Right lung (tissue), 10 donors: ENCODE data around the gene ASB4. TPM values are rescaled to one million over a fixed set of nuclear protein-coding genes. Genes with fewer than 3 reads are reported as not detected.
A peak's percentile ranks its signal among the peaks of the same experiment; 100 is the strongest.
"Not testable (repeated sequence)": the region's sequence is repeated elsewhere in the genome, so short reads cannot be mapped to it uniquely, and the experiment has no call there.

Experiments used
- DNase-seq, 2 donors: peaks; one replicate each; pipeline ENCODE4 v3.0.0-alpha.2; 2013
- long read RNA-seq, 8 donors: transcript quantifications; one replicate each; lab custom pipeline, GENCODE V29; 2026
- polyA plus RNA-seq, 5 donors: library from polyadenylated mRNA; unstranded; fragments of 120-200 nt; gene quantifications; one replicate each; pipeline versions ENCODE4 v1.2.1 to v1.2.3, GENCODE V29; 2013; ENCODE audit warnings: inconsistent platforms in 1 of 5, low replicate concordance in 1 of 5; ENCODE audit not compliant: insufficient read length in 5 of 5, insufficient read depth in 1 of 5

ASB4 gene, protein sequence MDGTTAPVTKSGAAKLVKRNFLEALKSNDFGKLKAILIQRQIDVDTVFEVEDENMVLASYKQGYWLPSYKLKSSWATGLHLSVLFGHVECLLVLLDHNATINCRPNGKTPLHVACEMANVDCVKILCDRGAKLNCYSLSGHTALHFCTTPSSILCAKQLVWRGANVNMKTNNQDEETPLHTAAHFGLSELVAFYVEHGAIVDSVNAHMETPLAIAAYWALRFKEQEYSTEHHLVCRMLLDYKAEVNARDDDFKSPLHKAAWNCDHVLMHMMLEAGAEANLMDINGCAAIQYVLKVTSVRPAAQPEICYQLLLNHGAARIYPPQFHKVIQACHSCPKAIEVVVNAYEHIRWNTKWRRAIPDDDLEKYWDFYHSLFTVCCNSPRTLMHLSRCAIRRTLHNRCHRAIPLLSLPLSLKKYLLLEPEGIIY
- 1 to 10 TPM in 3 of 5 donors, under 1 TPM in 2; 0.52 to 1.7 (median 1.3) TPM for polyA plus RNA-seq
- long read RNA-seq, donor 1: 0 reads
- long read RNA-seq, donor 2: 0 reads
- long read RNA-seq, donor 3: 0 reads
- long read RNA-seq, donor 4: 0 reads
- long read RNA-seq, donor 5: 0 reads
- long read RNA-seq, donor 6: 0 reads
- long read RNA-seq, donor 7: 0 reads
- long read RNA-seq, donor 8: 0 reads

DNA sequence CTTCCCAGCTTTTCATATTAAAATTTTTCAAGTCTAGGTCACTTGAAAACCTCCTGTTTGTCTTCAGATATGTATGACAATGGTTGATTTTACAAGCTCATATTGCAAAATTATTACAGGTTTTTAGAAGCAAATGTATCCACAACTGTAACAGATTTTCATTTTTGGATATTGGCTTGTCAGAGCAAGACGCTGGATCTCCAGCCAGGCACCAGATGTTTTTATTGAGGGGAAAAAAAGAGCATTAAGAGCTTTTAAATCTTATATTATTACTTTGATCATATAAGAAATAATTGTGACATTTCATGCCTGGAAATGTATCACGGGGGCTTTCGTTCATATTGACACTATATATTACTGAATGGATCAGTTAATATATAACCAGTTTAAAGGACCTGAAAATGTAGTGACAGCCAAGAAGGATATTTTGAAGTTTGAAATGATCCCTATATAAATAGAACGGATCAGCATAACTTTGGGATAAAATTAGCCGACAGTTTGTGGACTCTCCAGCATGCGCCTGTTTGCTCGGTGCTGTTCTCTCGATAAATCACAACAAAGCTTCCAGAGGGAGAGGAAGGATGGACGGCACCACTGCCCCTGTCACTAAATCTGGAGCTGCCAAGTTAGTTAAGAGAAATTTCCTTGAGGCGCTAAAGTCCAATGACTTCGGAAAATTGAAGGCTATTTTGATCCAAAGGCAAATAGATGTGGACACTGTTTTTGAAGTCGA is at the start of gene ASB4:
TSS of gene ASB4 (plus strand) at position 553 of the 733 bp plus-strand sequence. CDS start at position 582, 29 bp downstream.
- no peak for DNase-seq

DNA sequence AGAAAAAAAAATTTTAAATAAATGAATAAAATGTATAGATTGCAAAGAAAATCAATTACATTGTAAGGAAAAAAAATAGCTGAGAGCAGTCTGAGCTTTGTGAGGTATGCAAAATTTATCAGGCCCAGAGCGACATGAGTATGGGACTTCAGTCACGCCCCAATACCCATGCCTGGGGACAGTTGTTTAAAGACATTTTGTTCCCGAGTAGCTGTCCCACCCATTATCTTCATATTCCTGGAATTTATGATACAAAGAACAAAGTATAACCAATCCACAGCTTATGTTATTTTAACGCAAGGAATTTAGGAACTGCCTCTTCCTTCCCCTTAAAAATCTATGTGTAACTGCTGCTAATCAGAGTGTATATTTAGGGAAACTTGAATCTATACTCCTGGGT is 49.3 kb upstream of the ASB4 start:
- no peak for DNase-seq

DNA sequence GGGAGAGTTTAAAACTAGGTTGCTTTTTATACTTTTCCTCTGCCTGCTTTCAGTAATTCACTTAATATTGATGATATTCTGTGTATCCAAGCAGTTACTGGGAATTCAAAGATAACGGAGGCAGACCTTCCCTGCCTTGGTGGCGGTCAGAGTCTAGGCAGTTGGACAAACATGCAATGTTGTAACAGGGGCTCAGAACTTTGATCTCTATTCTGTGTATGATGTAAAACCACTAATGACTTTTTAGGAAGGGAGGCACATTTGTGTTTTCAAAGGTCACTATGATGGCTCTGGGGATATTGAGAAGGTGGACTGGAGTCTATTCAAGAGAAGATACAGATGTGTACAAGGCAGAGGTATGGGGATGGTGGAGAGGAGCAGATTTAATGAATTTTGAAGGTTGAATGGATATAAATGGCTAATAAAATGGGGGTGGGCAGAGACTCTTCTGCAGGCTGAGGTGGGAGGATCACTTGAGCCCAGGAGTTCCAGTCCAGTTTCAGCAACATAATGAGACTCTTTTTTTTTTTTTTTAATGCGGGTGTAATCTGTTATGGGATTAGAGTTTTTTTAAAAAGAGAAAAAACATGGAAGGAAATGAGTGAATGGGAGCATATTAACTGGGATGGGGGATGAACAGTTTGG is 45.2 kb upstream of the ASB4 start:
- no peak for DNase-seq

DNA sequence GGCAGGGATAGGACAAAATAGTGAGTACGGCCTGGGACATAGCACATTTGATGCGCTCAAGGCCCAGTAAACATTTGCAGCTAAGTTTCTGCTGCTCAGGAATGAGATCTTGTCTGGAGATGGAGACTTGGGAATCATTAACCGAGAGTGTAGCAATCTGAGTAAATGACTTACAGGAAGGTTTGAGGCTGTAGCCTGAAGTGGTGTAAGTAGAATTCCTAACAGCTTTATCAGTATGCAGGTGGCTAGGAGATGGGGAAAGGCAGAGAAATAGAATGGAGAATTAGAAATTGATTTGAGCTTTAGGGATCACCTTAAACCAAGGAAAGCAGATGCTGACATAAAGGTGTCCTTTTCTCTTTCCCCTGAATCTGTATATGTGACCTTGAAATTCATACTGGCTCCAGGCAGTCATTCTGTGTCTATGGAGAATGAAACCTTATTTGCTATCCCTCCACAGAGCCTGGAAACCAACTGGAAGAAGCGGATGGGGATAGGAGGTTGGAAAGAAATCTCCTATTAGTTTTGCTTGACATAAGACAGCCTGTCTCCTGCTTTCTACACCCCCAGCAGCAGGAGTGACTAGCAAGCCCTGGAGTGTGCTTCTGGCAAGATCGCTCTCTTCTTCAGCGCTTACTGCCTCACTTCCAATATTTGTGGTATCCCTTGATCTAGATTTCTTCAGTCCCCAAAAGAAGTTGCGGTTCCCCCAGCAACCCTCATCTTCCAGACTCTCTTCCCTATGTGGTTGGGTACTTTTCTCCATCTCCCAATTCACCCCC is 44.5 kb upstream of the ASB4 start:
- DNase-seq: peak in 1 of 2 donors; percentile 49

DNA sequence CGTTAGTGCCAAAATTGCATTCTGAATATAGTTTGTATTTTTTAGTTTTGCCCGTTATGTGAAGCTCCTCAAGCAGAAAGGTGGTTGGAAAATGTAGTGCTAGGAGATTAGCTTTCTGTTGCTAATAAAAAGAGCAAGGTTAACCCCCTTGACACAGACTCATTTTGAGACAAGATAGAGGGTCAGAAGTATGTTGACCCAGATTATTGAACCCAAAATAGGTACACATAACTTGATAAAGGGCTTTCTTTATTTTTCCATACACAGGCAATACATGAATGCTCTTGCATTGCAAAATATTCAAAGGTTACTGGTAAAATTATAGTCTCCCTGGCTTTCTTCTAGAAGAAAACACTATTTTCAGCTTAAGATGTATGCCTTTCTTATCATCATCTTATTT is 40.9 kb upstream of the ASB4 start:
- no peak for DNase-seq

DNA sequence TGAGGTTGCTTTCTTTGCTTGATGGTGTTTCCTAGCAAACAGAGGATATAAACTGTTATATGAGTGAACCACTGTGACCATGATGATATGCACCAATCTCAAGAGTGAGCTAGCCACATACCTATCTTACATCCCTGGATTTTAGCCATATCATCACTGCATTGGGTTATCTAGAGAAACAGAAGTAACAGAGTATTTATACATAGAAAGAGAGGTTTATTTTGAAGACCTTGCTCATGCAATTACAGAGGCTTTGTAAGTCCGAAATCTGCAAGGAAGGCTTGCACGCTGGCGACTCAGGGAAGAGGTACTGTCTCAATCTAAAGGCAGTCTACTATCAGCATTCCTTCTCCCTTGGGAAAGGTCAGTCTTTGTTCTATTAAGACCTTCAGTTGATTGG is 39.1 kb upstream of the ASB4 start:
- DNase-seq: no peak

DNA sequence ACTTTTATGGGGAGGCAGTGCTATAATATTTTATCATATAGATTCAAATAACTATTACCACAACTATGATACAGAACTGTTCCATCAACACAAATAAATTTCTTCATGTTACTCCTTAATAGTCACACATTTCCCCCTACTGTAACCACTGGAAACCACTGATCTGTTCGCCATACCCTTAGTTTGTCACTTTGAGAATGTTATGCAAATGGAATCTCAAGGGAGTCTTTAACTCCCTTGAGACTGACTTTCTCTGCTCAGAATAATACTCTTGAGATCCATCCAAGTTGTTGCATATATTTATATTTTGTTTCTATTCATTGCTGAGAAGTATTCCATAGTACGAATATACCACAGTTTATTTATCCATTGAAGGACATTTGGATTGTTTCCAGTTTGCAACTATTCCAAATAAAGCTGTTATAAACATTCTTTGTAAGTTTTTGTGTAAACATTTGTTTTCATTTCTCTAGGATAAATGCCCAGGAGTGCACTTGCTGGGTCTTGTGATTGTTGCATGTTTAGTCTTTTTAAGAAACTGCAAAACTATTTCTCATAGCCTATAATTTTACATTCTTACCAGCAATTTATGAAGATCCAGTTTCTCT is 31.2 kb upstream of the ASB4 start:
- no peak for DNase-seq

DNA sequence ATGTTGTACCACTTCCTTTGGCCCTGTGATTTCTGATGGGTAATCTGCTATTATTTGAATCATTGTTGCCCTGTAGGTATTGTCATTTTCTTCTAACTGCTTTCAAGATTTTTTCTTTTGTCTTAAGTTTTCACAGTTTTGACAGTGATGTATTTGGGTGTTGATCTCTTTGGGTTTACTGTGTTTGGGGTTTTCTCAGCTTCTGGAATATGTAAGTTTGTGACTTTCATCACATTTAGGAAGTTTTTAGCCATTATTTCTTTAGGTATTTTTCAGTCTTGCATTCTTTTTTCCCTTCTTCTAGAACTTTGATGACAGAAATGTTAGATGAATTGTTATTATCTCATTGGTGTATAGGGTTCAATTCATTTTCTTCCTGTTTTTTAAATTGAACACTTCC is 27.8 kb upstream of the ASB4 start:
- no peak for DNase-seq

DNA sequence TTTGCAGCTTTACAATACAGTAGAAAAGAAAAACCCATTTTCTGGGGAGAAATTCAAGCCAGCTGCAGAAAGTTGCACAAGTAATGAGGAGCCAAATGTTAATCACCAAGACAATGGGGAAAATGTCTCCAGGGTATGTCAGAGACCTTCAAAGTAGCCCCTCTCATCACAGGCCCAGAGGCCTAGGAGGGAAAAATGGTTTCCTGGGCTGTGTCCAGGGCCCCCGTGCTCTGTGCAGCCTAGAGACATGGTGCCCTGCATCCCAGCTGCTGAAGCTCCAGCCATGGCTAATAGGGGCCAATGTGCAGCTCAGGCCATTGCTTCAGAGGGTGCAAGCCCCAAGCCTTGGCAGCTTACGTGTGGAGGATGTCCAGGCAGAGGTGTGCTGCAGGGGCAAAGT is 25.1 kb upstream of the ASB4 start:
- DNase-seq: not testable (repeated sequence)

DNA sequence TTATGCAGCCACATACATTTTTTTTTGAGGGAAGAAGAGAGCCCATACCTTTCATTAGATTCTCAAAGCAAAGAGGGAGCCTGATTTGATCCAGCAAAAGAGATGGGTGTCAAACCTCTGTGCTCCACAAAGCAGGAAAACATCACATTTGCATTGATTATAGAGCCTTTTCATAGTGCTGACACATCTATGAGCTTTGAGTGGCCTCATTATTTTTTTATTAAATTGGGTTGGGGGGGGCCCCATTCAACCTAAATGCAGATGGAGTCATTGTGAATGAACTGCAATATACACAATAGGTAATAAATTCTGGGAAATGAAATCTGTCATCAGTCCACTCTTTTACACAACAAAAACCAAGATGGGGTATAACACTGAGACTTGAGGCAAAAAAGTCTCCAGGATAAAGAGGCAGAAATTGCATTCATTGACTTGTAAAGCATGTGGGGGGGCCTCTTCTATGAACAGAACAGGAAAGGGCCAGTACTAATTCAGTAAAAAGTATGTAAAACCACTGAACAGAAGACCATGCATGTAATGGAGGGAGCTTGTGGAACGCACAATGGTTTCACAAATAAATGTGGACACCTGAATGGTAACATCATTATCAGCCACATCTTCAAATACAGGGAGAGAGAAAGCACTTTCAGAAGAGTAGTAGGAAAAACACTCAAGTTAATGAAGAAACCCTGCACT is 17.7 kb upstream of the ASB4 start:
- DNase-seq: no peak

DNA sequence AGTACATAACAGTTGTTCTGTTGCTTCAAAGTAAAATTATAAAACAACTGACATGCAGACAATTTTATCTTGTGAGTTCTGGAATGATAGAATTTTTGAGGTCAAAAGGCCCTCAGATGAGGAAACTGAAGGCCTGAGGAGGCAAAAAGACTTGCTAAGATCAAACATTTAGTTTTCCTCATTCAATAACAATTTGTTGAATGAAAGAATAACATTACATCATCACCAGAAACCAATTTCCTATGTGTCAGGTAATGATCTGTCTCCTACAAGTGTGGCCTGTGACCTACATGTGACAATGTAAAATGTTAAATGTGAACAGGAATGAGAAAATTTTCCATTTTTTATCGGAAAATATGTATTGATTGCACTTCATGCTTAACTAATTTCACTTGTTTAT is 16.6 kb upstream of the ASB4 start:
- DNase-seq: no peak

DNA sequence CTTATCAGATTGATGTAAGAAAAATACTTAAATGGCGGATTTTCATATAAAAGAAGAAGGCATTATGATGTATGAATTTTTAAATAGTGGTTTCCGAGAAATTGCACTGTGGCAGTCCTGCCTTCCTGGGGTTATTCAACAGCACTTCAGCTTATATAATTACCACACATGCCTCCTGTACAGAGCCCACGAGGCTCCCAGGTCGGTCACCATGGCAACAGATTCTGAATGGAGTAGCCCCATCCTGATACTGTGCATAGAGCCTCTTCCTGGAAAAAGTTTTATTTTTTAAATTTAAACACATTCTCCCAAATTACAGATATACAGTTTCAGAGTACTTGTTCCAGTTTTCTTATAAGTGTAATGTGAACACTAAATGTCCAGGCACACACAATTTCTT is 15.9 kb upstream of the ASB4 start:
- DNase-seq: no peak

DNA sequence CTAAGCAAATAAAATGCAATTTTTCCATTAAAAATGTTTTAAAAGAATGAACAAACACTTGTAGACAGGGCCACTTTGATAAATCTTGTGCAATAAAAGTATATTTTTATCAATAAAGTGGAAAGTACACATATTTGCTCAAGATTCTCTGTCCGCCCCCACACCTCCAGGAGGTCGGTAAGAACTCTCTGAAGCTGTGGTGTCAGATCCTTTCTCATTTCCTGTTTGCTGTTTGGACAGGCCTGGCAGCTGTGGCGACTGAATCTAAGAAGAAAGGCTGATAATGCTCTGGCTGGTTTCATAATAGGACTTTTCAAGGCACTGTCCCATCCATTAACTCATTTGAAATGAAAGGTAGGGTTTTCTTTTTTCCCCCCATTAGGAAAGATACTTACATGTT is 15.3 kb upstream of the ASB4 start:
- DNase-seq: no peak

DNA sequence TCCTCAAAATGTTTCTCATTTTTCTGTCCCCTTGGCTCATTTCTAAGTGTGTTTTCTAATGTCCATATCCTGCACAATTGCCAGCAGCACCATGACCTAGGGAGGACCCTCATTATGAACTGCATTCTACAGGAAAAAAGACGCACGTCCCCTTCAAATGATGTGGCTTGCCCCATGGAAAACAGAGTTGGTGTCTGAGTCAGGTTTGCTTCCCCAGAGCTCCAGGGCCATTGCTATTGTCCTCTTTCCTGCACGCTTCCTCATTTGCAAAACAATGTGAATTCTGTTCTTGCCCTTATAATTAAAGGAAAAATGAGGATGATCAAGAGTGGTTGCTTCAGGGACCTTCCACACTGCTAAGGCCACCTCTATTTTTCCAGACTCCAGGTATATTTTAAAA is 14.7 kb upstream of the ASB4 start:
- DNase-seq: no peak

DNA sequence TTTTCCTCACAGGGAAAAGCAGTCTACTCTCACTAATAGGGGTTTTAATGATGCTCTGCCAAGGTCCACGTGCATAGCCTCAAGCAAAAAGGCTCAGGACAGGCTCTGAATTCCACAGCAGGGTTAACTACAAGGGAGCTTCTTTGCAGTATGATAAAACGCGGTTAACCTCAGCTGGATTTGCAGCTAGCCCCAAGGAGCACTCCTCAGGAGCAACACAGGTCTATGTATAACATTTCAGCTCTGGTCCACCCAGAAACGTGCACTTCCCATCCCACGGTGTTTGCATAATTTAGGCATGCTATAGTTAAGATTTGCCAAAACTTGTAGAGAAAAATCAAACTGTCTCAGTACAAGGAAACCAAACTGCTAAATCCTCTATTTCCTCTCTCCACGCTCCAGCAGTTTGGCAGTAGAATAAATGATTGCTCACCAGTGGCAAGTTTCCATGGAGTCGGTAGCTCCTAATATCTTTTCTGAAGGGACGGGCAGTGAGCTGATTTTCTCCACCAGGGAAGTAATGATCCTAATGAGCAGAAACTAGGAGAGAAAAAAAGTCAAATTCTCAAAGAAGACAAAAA is 13.1 kb upstream of the ASB4 start:
- no peak for DNase-seq

DNA sequence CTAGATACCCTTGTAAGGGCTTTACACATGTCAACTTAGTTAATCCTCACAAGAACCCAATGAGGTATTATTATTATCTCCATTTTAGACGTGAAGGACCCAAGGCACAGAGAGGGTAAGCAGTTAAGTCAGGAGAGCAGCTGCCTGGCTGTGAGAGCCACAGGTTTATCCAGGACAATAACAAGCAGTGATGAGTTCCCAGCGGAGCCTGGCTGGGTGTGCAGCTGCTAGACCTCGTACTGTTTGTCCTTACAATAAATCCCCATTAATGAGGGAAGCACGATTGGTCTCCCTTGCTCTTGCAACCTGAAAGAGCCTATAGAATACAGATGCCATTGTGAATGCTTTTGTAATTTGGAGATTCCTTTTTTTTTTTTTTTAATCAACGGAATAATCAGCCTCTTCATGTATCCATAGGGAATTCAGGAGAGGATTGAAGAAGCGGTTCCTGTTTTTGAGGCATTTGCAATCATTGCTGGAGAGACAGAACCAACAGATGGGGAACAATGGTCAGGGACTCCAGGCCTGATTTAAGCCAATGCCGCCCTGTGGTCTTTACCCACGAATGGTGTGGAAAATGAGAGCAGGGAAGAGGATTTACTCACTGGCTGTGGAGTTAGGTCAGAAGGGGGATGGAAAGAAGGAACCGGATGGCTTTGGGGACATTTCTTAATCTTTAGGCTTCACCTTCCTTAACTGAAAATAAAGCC is 12.3 kb upstream of the ASB4 start:
- DNase-seq: no peak

DNA sequence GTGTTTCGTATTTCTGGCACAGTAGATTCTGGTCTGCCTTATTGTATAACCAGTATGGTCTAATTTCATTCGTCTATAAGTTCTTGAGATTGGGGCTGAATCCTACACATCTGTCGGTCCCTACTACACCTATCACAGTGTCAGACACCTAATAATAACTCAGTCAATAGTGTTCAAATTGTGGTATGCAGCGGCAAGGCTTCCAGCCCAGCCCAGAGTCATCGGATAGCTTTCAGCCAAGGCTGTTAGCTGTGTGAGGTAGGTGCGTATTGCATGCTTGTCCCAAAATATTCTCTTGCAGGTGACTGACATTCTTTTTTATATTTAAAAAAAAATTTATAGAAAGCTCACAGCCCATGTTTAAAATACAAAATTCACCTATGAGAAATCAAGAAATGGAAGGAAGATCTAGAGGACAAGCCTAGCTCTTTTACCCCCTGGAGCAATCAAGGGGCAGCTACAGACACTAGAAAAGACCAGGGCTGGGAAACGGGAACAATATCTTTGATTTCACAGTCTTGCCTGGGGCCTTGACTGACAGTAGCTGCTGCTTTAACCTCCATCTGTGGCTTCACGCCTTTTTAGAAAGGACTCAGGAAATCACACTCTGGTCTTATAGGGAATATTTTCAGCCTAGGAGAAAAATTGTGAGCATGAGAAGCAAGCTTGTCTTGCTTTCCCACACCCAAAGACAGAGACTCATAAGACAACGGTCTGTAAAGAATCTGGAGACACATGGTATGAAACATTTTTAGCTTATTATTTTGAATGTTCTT is 9.5 kb upstream of the ASB4 start:
- no peak for DNase-seq

DNA sequence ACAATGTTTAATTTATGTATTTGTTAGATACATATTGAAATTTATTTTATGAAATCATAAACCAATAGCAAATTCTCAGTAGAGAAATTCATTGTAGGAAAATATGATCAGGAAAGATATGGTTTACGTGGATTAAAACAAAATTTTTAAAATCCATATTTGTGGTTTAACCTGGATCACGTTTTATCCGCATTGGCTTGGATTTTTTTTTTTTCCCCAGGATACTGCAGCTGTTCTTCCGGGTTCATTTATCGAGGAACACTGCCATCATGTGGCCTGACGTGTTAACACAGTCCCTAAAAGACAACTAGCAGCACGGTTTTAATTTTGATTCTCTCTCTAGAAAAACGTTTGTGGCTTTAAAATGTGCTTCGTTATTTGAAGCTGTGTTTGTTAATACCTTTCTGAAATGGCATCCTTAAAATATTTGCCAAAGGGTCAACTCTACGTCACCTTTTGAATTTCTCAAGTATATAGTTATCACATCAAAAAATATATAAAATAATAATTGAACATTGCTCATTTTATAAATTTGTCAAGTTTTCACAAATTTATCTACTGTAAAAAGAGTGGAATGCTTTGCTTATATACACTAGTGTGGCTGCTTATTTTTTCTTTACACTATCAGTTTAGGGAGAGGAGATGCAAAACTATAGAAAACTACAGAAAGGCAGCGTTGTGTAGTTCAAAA is 8.7 kb upstream of the ASB4 start:
- peak; percentile 54 to 77 for DNase-seq
